Measurements from ENCODE around the gene P3H2.
A peak's percentile ranks its signal among the peaks of the same experiment; 100 is the strongest.
"Not testable (repeated sequence)": the region's sequence is repeated elsewhere in the genome, so short reads cannot be mapped to it uniquely, and the experiment has no call there.

The P3H2 gene

DNA sequence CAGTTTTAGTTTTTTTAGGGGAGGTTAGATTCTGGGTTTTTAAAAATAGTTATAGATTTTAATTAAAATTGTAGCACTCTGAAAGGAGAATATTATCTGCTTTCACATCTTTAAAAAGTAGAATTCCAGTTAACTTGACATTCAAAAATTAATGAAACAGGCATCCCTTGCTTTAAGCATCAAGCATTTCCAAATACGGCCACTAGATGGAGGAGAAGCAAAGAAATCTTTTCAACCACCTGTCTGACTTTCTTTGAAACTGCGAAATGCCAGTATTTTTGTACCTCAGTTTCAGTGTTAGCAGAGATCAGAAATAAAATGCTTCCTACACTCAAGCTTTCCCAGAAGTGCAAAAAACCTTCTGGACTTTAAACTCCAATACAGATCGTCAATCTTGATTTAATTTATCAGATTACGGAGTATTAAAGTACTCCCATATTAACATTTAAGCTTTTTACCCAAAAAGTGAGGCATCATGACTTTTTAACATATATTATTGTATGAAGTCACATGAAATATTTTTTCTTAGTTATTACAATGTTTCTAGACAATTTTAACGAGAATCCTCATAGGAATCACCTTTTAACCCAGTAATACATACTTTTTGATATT lies 153.3 kb downstream of the P3H2 start:
- peak; percentile 55 to 65 for DNase-seq

- DNase-seq: no peak
Observed at GRCh38 chr3:189966843-189967242, 153.9 kb downstream of the P3H2 start.

GRCh38 chr3:189964623-189965332 lies 155.9 kb downstream of the P3H2 start:
- no peak for DNase-seq

DNA sequence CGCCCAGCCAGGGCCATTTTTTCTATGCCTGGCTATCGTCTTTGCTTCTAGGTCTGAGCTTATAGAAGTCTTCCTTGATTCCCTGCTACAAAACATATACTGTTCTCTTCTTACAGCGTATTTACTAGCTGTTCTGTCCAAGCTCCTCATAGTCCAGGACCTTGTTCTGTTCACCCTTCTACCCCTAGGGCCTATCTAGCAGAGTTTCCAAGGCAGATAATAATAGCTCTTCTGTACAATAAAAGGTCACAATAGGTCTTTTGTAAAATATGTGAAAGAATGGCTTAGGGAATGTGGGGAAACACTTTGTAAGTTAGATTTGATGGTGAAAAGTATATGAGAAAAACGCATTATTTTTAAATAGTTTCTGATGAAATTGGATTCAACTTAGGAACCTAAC lies 158.2 kb downstream of the P3H2 start:
- no peak for DNase-seq

GRCh38 chr3:189961522-189962161 lies 159.1 kb downstream of the P3H2 start:
- DNase-seq: peak; percentile 87 to 90

DNA sequence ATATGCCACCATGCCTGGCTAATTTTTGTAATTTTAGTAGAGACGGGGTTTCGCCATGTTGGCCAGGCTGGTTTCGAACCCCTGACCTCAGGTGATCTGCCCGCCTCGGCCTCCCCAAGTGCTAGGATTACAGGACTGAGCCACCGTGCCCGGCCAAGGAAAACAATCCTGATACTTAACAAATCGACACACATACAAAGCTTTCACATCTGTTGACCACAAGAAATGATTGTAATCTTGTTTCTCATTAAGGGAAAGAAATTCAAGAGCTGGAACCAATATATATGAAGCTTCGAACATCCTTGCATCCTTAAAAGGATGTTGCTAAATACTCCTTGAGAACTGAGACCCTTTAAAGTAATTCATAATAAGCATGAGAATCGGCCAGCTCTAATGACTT lies 159.6 kb downstream of the P3H2 start:
- DNase-seq: not testable (repeated sequence)

GRCh38 chr3:189954733-189955665 lies 165.7 kb downstream of the P3H2 start:
- no peak for DNase-seq

GRCh38 chr3:189953551-189953950 lies 167.1 kb downstream of the P3H2 start:
- DNase-seq: no peak

DNA sequence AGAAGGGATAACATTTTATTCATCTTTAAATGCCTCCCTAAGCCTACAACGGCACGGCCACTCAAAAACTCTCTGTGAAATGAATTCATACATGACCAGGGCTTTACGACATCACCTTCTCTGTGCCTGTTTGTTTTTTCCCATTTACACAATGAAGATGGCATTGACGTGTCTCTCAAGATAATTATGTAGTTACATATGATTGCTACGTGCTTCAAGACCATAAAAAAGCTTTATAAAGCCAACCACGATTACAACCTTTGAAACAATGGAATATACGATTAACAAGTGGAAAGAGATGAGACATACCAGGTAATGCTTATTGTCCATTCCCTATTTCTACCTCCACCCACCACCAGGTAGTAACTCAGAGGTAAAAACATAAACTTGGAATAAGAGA lies 168.4 kb downstream of the P3H2 start:
- DNase-seq: no peak

DNA sequence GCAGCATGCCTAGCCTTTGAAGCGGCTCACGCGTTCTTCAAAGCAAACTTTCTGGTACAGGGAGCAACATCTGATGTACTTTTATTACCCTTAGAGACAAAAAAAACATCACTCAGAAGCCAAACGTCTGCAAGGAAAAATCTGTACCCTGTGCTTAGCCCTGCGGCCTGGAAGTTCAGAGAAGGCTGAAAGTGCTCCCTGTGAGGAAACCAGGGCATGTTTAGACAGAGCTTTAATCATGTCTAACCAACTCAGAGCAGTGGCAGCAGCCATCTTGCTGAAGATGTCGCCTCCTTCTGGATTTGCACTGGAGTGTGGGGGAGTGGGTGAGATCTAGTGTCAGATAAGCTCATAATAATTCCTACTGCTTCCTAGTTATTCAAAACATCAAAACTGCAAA lies 170.4 kb downstream of the P3H2 start:
- no peak for DNase-seq

- DNase-seq: no peak
Observed at GRCh38 chr3:189949580-189949979, 171.1 kb downstream of the P3H2 start.

- no peak for DNase-seq
Observed at GRCh38 chr3:189948724-189949045, 172.0 kb downstream of the P3H2 start.

- DNase-seq: peak; percentile 19 to 57
Observed at GRCh38 chr3:189947948-189948723, 172.6 kb downstream of the P3H2 start.

DNA sequence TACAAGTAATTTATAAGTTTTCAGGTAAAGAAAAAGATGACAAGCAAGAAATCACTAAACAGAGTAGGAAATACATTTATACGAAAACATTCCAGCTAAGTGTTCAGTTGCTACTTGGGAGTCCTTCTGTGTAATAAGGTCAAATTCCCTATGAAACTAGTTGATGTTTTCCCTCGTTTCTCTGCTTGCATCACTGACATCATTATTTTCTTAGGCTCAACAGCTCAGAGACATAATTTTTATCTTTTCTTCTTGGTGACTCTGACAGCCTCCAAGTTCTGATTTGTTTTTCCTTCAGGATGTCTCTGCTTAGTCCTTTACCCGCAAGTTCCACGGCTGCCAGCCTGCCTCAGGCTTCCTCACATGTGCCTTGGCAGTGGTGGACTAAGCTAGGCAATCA lies 173.6 kb downstream of the P3H2 start:
- no peak for DNase-seq

DNA sequence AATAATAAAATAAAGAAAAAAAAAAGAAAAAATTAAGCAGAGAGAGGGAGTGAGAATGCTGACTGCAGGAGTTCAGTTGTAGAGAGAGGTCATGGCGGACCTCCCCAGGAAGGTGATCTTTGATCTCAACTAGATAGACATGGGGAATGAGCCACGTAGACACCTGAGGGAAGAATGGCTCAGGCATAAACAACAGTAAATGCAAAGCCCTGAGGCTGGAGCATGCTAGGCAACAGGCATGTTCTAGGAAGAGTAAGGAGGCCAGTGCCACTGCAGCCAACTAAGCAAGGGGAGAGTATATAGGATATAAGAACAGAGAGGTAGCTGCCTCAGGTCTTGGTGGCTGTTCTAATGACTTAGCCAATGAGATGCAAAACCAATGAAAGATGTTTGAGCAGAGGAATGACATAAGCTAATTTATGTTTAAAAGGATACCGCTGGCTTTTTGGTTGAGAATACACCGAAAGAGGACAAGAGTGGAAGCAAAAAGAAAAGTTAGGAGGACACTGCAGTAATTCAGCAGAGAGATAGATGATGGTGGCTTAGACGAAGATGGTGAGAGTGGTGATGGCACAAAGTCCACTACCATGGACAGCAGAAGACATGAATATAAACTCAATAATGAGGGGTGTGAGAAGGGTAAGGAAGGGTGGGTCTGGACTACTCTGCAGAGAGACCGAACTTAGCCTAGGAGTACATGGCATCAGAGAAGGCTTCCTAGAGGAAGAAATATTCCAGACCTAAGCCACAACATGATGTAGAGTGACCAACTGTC lies 174.6 kb downstream of the P3H2 start:
- DNase-seq: no peak

DNA sequence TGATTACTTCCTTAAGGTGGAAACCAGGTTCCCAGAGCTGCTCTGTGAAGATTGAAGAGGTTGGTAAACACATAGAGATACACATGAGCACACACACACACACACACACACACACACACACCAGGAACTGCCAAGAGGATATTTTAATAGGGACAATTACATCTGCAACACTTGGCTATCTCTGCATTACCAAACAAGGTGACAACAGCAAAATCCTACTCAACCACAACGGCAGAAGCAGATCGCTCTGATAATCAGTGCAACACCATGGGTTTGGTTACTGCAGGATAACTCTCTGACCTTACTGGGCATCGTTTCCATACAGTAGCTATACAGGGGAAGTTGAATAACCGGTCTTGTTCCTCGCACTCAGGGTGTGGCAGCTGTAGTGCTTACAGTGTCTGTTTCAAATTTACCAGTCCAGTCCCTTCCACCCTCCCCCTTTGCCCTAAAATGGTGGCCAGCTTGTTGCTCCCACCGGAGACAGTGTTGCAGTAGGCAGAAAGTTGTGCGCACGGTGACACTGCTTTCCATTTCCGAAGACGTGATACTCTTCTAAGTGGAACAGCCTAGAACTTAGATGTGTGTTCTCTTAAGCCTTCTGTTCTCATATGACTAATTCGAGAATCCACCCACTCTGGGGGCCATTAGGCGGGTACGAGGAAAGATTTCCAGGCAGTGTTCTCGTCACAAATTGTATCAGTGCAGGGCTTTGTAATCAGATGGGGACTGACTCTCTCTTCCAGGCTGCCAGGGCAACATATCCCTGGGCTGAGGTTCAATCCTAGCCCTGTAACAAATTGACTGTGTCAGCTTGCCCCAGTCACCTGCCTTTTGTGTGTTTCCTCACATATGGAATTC lies 176.2 kb downstream of the P3H2 start:
- DNase-seq: no peak

DNA sequence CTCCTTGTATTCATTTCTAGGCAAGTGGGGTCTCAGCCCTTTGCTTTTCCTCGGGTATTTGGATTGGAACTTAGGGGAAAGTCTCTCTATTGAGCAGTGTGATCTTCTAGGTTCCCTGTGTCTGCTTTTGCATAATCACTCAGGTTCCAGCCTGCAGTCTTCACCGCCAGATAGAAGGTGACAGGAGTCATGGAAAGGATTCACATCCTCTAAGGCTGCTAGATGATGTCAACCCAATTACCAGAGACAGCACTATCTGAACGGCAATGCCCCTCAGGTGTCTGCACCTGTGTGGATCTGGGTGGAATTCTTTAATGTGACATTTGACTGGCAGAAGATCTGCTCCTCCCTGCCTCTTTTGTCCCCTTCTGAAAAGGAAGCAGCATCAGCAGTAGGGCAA lies 177.7 kb downstream of the P3H2 start:
- no peak for DNase-seq

- DNase-seq: peak in 1 of 2 experiments; percentile 46
Observed at GRCh38 chr3:189941679-189942078, 179.0 kb downstream of the P3H2 start.

GRCh38 chr3:189941125-189941524 lies 179.6 kb downstream of the P3H2 start:
- peak; percentile 21 to 71 for DNase-seq

DNA sequence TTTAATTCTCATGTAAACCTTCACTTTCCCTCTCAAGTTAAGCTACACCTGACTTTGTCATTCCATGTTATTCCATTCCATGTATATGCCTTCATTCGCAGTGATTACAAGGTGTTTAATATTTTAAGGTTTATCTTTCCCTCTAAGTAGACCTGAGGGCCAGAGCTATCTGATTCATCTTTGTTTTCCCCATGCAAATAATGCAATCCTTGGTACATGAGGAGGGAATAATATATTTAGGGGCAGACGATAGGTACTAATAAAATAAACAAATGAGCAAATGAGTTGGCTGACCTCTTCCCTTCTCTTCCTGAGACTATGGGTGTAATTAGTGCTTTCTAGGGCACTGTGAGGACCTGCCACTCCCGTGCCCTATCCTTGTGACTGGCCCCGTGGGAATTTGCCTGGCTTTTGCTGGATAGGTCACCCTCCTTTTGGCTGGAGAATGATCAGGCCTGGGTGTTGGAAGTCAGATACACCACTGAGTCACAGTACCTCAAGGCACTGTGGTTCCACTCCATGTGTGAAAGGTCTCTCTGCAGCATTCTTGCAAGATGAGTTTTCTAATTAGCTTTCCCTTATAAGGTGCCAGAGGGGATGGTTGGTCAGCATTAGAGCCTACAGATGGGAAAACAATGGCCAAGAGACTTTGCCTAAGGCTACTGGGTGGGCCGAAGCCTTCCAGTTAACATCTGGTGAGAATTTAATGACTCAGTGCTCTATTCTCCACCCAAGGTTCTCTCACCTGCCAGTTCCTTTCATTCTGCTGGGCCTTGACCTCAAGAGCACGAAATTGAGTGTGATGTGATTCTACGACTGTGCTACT lies 183.2 kb downstream of the P3H2 start:
- no peak for DNase-seq
